ENCODE results near the gene FHIT.

FHIT gene

DNA sequence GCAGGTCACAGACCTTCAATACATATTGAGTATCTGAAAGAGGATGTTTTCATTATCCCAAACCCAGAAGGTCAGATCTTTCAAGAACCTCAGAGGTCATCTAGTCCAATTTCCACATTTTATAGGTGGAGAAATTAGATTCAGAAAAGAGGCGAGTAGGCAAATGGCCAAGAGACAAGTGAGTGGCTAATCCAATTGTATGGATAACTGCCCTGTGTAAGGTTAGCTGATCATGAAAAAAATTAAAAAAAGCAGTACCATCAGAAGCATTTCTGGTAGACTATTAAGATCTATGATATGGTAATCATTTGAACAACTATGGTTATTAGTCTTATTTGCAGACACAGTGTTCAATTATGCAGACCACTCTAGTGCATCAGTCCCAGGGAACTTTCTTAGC lies 1540.7 kb downstream of the FHIT start:
- TF ChIP-seq TAF1 (IDR thresholded peaks at IDR 0.05; ENCODE audit: borderline replicate concordance, insufficient read depth, low read length) (no peak), POLR2AphosphoS5 (IDR thresholded peaks at IDR 0.05; ENCODE audit: low read depth, low read length) (no peak), FOXP2 (optimal IDR thresholded peaks at IDR 0.05; ENCODE audit: borderline replicate concordance, extremely low read depth, extremely low read length, insufficient read depth) (no peak), SIN3A (IDR thresholded peaks at IDR 0.05; ENCODE audit: borderline replicate concordance, insufficient read depth, low read length) (no peak)
- TF ChIP-seq, protein P1, sequence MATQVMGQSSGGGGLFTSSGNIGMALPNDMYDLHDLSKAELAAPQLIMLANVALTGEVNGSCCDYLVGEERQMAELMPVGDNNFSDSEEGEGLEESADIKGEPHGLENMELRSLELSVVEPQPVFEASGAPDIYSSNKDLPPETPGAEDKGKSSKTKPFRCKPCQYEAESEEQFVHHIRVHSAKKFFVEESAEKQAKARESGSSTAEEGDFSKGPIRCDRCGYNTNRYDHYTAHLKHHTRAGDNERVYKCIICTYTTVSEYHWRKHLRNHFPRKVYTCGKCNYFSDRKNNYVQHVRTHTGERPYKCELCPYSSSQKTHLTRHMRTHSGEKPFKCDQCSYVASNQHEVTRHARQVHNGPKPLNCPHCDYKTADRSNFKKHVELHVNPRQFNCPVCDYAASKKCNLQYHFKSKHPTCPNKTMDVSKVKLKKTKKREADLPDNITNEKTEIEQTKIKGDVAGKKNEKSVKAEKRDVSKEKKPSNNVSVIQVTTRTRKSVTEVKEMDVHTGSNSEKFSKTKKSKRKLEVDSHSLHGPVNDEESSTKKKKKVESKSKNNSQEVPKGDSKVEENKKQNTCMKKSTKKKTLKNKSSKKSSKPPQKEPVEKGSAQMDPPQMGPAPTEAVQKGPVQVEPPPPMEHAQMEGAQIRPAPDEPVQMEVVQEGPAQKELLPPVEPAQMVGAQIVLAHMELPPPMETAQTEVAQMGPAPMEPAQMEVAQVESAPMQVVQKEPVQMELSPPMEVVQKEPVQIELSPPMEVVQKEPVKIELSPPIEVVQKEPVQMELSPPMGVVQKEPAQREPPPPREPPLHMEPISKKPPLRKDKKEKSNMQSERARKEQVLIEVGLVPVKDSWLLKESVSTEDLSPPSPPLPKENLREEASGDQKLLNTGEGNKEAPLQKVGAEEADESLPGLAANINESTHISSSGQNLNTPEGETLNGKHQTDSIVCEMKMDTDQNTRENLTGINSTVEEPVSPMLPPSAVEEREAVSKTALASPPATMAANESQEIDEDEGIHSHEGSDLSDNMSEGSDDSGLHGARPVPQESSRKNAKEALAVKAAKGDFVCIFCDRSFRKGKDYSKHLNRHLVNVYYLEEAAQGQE (IDR thresholded peaks at IDR 0.05; ENCODE audit: insufficient read depth in 1 of 2, low read depth in 2 of 2, low read length in 2 of 2) = no peak

GRCh38 chr3:59709702-59710553 lies 1541.3 kb downstream of the FHIT start:
- TF ChIP-seq, protein P1 (IDR thresholded peaks at IDR 0.05; ENCODE audit: insufficient read depth in 1 of 2, low read depth in 2 of 2, low read length in 2 of 2) = no peak
- TF ChIP-seq SIN3A (IDR thresholded peaks at IDR 0.05; ENCODE audit: borderline replicate concordance, insufficient read depth, low read length) (no peak), POLR2AphosphoS5 (IDR thresholded peaks at IDR 0.05; ENCODE audit: low read depth, low read length) (no peak)

DNA sequence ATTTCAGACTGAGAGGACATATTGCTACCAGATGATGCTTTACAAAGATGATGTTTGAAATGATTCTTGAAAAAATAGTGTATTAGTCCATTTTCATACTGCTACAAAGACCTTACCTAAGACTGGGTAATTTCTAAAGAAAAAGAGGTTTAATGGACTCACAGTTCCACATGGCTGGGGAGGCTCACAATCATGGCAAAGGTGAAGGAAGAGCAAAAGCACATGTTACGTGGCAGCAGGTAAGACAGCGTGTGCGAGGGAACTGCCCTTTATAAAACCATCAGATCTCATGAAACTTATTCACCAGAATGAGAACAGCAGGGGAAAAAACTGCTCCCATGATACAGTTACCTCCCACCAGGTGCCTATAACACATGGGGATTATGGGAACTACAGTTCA lies 1543.0 kb downstream of the FHIT start:
- TF ChIP-seq, protein P1 (IDR thresholded peaks at IDR 0.05; ENCODE audit: insufficient read depth in 1 of 2, low read depth in 2 of 2, low read length in 2 of 2) = no peak
- no peak for TF ChIP-seq SIN3A (IDR thresholded peaks at IDR 0.05; ENCODE audit: borderline replicate concordance, insufficient read depth, low read length)
- no peak for TF ChIP-seq TAF1 (IDR thresholded peaks at IDR 0.05; ENCODE audit: borderline replicate concordance, insufficient read depth, low read length)
- TF ChIP-seq POLR2AphosphoS5 (IDR thresholded peaks at IDR 0.05; ENCODE audit: low read depth, low read length) = no peak
- no peak for TF ChIP-seq FOXP2 (optimal IDR thresholded peaks at IDR 0.05; ENCODE audit: borderline replicate concordance, extremely low read depth, extremely low read length, insufficient read depth)

DNA sequence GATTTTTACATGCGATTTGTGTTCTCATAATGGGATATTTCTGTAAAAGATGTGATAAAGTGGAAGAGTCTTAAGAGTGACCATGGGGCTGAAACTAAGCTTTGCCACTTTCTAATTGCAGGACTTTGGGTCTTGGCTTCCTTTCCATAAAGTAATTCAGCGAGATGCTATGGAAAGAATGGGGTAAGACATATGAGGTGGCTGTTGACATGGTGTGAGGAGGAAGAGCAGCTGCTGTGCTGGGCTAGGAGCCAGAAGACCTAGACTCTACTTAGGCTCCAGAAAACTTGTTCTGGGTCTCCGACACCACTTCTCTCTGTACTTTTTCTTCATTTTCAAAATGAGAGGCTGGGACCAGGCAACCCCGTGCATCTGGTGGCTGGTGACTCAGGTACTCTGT lies 1547.0 kb downstream of the FHIT start:
- TF ChIP-seq FOXP2 (optimal IDR thresholded peaks at IDR 0.05; ENCODE audit: borderline replicate concordance, extremely low read depth, extremely low read length, insufficient read depth) (no peak), TAF1 (IDR thresholded peaks at IDR 0.05; ENCODE audit: borderline replicate concordance, insufficient read depth, low read length) (no peak), SIN3A (IDR thresholded peaks at IDR 0.05; ENCODE audit: borderline replicate concordance, insufficient read depth, low read length) (no peak), POLR2AphosphoS5 (IDR thresholded peaks at IDR 0.05; ENCODE audit: low read depth, low read length) (no peak)
- TF ChIP-seq, protein P1 (IDR thresholded peaks at IDR 0.05; ENCODE audit: insufficient read depth in 1 of 2, low read depth in 2 of 2, low read length in 2 of 2) = no peak
